ENCODE results near the gene TRMT11. TPM values are rescaled to one million over a fixed set of nuclear protein-coding genes. Genes with fewer than 3 reads are reported as not detected.
"Not testable (repeated sequence)": the region's sequence is repeated elsewhere in the genome, so short reads cannot be mapped to it uniquely, and the experiment has no call there.

The TRMT11 gene
- total RNA-seq, 1 experiment from 2014 or later, result 7.7 TPM

DNA sequence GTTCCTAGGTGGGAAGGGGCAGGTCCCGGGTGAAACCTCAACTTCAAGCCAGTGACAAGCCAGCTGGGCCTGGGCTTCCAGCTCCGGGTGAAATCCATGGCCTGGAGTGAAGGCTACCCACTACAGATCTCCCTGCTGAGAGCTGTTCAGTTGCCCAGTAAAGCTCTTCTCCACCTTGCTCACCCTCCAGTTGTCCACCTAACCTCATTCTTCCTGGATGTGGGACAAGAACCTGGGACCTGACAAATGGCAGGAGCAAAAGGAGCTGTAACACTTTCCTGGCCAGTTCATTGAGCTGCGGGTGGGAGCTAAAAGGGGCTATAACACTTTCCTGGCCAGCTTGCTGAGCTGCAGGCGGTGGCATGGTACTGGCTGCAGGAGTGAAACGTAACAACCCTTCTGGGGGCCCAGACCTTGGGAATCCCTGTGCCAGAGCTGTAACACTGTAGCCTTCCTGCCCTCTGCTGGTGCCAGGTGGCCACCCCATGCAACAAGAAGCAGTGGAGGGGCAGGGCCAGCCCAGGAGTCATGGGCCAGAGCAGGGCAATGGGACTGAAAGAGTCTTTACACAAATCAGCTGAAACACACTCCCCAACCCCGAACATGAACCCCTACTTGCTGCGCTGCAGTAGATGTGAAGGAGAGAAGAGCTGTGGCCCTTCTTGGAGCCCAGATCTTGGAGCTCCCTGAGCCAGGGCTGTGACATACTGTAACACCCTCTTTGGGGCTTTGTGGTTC, 33.4 kb upstream of the TRMT11 start:
- peak; percentile 51 for DNase-seq
- Histone ChIP-seq H3K27me3 (no peaks in the 10 kb centered on the region), H3K9me3 (no peaks in the 10 kb centered on the region), H3K36me3 (no peaks in the 10 kb centered on the region), H3K4me3 (no peak overlapping the region)

DNA sequence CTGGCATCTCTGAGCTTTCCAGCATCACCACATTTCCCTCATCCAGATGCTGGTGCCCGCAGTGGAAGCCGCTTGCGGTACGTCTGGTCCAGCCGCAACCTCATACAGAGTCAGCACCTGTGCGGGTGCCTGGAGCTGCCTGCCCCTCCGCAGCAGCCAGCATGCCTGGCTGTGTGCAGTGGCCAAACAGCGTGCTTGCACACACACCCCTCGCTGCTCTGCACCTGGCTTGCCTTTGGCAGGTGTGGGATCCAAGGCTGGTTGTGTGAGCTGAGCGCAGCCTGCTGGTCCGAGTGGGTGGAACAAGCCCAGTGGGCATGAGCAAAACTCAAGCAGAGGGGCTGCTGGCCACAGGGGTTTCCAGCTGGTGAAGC, 32.9 kb upstream of the TRMT11 start:
- Histone ChIP-seq H3K4me3 (no peak overlapping the region), H3K9me3 (no peaks in the 10 kb centered on the region), H3K27me3 (no peaks in the 10 kb centered on the region), H3K36me3 (no peaks in the 10 kb centered on the region)
- DNase-seq, result no peak

DNA sequence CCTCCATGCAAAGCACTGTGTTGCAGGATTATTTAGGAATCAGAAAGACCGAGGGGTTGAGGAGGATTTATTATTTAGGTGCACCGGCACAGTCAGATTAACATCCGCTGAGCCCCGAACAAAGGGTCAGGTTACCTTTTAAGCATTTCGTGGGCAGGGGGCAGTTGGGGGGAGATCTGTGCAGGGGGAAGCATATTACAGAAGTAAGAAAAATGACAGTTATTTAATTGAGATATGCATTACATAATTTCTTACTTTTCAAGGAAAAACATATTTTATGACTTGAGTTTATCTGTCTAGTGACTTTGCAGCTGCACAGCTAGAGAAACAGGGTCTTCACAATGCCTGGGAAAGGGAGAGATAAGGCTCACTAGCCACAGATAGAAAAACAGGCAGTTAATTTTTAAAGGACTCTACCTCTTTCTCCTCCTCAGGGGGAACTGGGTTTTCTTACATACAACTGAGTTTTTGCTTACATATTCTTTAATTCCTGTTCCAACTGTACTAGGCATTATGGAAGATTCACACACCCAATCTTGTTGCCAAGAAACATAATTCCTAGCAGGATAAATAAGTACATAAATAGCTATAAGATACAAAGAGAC, 31.5 kb upstream of the TRMT11 start:
- DNase-seq, result no peak
- H3K4me3 ChIP-seq, result no peak overlapping the region
- no peaks in the 10 kb centered on the region for H3K9me3 ChIP-seq
- 0 out of 2 replicates have a peak, but pooled peaks cover 2% of the 10 kb centered on the region for H3K36me3 ChIP-seq
- no peaks in the 10 kb centered on the region for H3K27me3 ChIP-seq

DNA sequence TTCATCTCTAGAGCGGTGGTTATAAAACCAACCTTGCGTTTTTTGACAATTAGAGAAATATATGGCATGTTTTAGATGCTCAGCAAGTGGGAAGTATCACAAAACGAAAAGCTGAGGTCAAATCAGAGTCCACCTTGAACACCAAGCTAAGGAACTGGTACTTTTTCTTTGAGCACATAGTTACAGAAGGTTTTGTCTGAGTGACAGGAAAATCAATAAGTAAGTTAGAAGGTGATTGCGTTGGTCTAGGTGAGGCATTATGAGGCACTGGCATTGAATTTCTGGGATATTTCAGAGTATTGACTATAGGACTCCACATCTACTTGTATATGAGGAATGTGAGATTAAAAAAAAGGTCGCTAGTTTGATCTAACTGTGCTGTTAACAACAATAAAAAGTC, 30.4 kb upstream of the TRMT11 start:
- no peaks in the 10 kb centered on the region for H3K9me3 ChIP-seq
- 0 out of 2 replicates have a peak, but pooled peaks cover 2% of the 10 kb centered on the region for H3K36me3 ChIP-seq
- H3K4me3 ChIP-seq, result peak overlapping the region; percentile 74
- no peaks in the 10 kb centered on the region for H3K27me3 ChIP-seq
- no peak for DNase-seq

DNA sequence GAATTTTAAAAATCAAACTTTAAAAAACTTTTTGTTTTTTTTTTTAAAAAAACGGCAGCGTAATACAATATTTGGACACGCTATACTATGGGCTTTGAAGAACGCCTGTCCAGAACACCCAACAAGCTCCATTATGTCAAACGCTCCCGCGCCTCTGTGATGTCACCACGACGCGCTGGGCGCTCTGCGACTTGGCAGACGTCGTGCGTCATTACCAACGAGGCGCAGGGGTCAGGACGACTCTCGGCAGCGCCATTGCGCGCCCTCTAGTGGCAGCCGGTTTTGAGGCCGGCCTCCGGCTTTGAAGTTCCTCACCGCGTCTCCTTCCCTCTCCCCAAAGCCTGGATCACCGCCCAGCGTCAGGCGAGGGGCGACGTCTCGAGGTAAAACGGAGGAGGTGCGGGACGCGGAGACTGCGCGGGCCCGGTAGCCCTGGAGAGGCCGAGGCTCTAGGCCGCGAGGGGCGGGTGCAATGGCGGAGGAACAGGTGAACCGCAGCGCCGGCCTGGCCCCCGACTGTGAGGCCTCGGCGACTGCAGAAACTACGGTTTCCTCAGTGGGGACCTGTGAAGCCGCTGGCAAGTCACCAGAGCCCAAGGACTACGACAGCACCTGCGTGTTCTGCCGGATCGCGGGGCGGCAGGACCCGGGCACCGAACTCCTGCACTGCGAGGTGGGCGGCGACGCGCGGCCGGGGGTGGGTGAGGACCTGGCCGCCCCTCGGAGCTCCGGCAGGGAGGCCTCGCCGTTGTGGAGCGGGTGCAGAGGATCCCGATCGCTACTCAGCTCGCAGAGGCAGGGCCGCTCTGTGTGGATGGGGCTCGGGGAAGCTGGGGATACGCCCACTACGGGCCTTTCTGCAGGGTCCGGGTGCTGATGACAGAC, 29.6 kb upstream of the TRMT11 start, which contains the start of gene HINT3:
TSS of gene HINT3 (plus strand) at position 265 of the 885 bp plus-strand sequence. CDS start at position 473, 208 bp downstream.
- 0 out of 2 replicates have a peak, but pooled peaks cover 2% of the 10 kb centered on the region for H3K36me3 ChIP-seq
- peak; percentile 95 for DNase-seq
- H3K9me3 ChIP-seq, result no peaks in the 10 kb centered on the region
- no peaks in the 10 kb centered on the region for H3K27me3 ChIP-seq
- H3K4me3 ChIP-seq, result peak within 1 kb of the TSS; percentile 74

DNA sequence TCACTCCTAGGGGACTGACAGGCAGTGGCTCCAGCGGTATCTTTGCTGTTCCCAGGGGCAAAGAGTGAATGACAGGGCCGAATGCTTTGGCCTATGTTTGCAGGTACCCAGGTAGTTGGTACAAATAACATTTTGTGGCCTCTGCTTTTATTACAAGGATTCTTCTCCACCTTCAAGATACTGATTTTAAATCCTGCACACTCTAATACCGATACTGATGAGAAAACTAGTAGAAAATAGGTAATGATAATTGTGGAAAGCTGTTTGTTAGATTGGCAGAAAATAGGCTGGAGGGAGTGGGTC, 29.0 kb upstream of the TRMT11 start:
- no peak for DNase-seq
- Histone ChIP-seq H3K4me3 (peak overlapping the region; percentile 74), H3K36me3 (0 out of 2 replicates have a peak, but pooled peaks cover 2% of the 10 kb centered on the region), H3K9me3 (no peaks in the 10 kb centered on the region), H3K27me3 (no peaks in the 10 kb centered on the region)

DNA sequence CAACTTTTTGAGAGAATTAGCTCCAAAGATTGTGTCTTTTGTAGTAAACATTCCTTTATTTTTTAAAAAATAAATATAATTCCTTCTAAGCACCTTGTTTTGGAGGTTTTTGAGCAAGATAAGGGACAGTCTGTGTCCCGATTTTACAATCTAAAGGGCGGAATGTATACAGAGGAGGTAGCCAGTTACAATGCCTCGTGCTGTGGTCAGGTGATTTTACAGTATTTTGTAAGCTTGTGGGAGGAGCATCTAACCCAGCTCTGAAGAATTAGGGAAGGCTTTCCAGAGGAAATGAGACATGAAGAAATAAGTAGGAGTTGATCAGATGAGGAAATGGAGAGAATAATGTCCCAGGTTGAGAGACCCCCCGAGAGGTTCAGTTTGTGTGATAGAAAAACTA, 28.5 kb upstream of the TRMT11 start:
- H3K9me3 ChIP-seq, result no peaks in the 10 kb centered on the region
- H3K4me3 ChIP-seq, result peak overlapping the region; percentile 74
- no peaks in the 10 kb centered on the region for H3K27me3 ChIP-seq
- 0 out of 2 replicates have a peak, but pooled peaks cover 2% of the 10 kb centered on the region for H3K36me3 ChIP-seq
- no peak for DNase-seq

DNA sequence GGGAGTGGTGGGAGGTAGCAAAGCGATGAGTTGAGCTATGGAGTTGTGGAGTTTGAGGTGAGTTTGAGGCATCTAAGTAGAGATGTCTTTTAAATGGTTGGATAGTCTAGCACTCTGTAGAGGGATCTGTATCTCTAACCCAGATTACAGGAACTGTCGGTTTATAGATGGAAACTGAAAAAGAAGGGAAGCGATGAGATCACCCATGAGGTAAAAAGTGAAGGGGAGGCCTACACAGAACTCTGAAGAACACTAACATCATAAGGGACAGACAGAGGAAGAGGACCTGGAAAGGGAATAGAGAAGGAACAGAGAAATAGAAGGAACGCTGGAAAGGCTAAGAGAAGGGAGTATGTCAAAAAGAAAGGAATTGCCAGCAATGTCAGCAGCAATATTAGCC, 27.3 kb upstream of the TRMT11 start:
- Histone ChIP-seq H3K4me3 (no peak overlapping the region), H3K36me3 (0 out of 2 replicates have a peak, but pooled peaks cover 2% of the 10 kb centered on the region), H3K27me3 (no peaks in the 10 kb centered on the region; the same call in 1 of the 2 replicates), H3K9me3 (no peaks in the 10 kb centered on the region)
- DNase-seq, result no peak

DNA sequence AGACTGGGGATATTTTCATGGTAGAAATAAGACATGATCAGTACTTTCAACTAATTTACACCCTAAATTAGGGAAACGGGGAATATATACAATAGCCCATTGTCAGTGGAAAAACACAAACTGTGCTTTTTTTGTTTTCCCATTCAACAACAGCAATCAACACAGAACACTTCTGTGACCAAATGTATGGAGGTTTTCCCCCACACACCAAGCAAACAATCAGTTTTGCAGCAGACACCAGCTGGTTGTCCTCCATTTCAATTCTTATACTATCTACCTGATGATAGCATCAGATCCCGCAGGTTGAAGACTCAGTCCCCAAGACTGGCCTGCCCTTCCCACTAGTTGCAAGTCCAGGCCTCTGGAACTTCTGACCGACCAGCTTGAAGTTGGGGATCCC, 25.2 kb upstream of the TRMT11 start:
- Histone ChIP-seq H3K4me3 (no peak overlapping the region), H3K36me3 (0 out of 2 replicates have a peak, but pooled peaks cover 2% of the 10 kb centered on the region), H3K9me3 (no peaks in the 10 kb centered on the region), H3K27me3 (no peaks in the 10 kb centered on the region; the same call in 1 of the 2 replicates)
- DNase-seq, result no peak

DNA sequence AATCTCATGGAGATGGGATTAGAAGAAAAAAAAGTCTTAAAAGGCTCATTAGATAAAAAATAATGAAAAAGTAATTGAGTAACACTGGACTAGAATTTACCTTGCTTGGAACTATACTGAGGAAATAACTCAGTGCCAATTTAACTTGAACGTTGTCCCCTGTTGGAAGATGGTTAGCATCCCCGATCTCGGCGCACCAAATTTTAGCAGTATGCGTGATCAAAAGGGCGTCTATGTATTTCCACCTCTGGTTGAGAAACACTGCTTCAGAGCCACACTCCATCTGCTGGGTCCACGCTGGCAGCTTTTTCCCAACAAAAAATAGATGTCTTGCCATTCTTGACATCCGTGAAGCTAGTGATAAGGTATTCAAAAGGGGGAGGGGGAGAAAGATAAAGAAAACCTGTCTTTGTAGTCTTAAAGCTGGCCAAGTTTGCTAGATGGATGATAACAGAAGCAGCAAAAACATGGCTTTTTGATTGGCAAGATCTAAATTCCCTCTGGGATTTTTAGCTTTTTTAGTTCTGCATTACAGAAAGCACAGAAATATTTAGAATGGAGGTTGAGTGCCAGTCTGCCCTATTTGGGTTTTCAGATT, 23.3 kb upstream of the TRMT11 start:
- Histone ChIP-seq H3K27me3 (no peaks in the 10 kb centered on the region; the same call in 1 of the 2 replicates), H3K36me3 (peaks cover 7% of the 10 kb centered on the region; the same call in 1 of the 2 replicates), H3K9me3 (no peaks in the 10 kb centered on the region), H3K4me3 (no peak overlapping the region)
- no peak for DNase-seq

DNA sequence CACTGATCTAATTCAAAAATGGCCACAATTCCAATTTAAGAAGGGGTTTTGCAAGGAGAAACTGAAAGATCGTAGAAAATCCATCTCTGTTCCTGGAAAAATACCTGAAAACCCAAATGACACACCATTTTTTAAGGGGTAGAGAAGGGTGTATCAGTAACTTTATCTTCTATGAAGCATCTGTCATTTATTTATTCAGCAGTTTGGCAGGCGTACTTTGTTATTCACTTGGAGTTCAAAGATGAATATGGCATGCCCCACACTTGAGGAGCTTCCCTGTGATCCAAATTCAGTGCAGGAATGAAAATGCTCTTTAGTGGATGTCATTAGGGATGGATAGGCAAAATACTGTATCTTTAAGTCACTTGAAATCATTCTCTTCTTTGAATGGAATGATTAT, 22.5 kb upstream of the TRMT11 start:
- H3K27me3 ChIP-seq, result no peaks in the 10 kb centered on the region; the same call in 1 of the 2 replicates
- no peaks in the 10 kb centered on the region for H3K9me3 ChIP-seq
- no peak overlapping the region for H3K4me3 ChIP-seq
- no peak for DNase-seq
- peaks cover 8% of the 10 kb centered on the region for H3K36me3 ChIP-seq

DNA sequence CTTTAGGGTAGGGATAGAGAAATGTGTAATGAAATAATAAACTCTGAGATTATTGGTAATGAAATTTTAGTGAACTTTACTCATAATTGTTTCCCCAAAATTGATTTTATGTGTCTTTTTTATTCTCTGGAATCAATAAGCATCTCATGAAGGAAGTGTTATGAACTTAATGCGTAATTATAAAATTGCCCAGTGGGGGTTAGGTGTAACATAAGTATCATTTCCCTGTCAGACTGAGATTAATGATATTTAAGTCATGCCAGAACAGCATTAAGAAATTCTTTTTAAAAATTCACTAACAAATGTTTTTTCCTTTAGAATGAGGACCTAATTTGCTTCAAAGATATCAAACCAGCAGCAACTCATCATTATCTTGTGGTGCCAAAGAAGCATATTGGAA, 19.8 kb upstream of the TRMT11 start:
- DNase-seq, result no peak
- Histone ChIP-seq H3K4me3 (no peak overlapping the region), H3K36me3 (peaks cover 9% of the 10 kb centered on the region), H3K27me3 (no peaks in the 10 kb centered on the region; the same call in 1 of the 2 replicates), H3K9me3 (no peaks in the 10 kb centered on the region)

DNA sequence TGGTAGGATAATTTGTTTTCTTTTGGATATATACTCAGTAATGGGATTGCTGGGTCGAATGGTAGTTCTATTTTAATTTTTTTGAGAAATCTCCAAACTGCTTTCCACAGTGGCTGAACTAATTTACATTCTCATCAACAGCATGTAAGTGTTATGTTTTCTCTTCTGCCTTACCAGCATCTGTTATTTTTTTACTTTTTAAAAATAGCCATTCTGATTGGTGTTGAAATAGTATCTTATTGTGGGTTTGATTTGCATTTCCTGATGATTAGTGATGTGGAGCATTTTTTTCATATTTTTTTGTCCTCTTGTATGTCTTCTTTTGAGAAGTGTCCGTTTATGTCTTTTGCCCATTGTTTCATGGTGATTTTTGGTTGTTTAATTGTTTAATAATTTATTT, 17.8 kb upstream of the TRMT11 start:
- no peak for DNase-seq
- H3K27me3 ChIP-seq, result no peaks in the 10 kb centered on the region; the same call in 1 of the 2 replicates
- H3K36me3 ChIP-seq, result peaks cover 9% of the 10 kb centered on the region
- H3K9me3 ChIP-seq, result no peaks in the 10 kb centered on the region
- H3K4me3 ChIP-seq, result no peak overlapping the region

DNA sequence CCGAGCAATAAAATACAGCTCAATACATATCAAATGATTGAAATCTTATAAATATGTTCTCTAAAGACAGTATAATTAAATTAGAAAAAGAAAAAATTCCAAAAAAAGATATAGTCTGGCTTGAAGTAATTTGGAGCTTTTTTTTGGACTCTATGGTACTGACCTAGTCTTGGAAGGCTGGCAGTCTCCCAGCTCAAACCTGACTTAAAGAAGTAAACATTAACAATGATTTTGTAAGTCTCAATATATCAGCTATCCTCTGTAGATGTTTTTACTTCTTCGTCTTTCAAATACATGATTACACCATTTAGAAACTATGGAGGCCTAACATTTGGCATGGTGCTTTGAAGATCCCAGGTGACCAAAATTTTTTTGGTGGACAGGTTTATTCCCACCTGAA, 15.6 kb upstream of the TRMT11 start:
- Histone ChIP-seq H3K4me3 (no peak overlapping the region), H3K9me3 (no peaks in the 10 kb centered on the region), H3K27me3 (no peaks in the 10 kb centered on the region), H3K36me3 (peaks cover 9% of the 10 kb centered on the region)
- no peak for DNase-seq

DNA sequence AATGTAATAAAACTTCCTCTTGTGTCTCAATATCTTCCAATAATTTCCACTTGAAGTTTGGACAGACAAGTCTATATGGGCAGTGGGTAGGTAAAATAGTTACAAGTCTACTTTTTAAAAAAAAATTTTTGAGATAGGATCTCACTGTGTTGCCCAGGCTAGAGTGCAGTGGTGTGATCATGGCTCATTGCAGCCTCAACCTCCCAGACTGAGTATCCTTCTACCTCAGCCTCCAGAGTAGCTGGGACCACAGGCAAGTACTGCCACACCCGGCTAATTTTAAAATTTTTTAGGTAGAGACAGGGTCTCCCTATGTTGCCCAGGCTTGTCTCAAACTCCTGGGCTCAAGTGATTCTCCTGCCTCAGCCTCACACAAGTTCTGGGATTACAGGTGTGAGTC, 13.9 kb upstream of the TRMT11 start:
- H3K9me3 ChIP-seq, H3K27me3 ChIP-seq, DNase-seq, H3K4me3 ChIP-seq, H3K36me3 ChIP-seq: not testable (repeated sequence)

DNA sequence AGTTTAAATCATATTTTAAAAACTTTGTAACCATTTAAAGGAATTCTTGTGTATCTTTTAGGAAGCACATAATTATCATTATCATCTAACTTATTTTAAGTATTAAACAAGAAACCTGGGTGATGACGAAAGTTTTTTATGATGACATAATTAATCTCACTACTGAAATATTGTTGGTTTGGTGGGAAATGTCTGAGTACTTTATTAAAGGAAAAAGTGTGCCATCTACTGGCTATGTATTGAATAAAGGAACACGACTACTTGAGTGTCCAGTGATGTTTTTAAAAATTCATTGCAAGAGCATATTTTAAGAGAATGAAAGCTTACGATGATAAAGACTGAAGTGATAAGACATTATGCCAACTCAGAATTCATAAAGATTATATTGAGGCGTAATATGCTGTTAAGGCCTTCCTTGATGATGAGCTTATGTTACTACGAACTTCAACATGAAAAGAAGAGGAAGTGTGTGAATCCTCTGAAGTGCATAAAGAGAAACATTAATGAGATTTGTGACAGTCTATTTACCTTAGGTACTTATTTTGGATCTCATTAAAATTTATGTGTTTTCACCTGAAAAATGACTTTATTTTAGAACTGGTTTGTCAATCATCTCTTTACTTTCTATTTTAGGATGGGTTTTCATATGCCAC, 12.0 kb upstream of the TRMT11 start:
- DNase-seq, result no peak
- no peaks in the 10 kb centered on the region for H3K36me3 ChIP-seq
- H3K27me3 ChIP-seq, result no peaks in the 10 kb centered on the region
- no peaks in the 10 kb centered on the region for H3K9me3 ChIP-seq
- H3K4me3 ChIP-seq, result no peak overlapping the region
